Kidney (tissue), 14 donors: Measurements from ENCODE around the gene ITGA5. TPM values are rescaled to one million over a fixed set of nuclear protein-coding genes. Genes with fewer than 3 reads are reported as not detected.
A peak's percentile ranks its signal among the peaks of the same experiment; 100 is the strongest.

Experiments
- DNase-seq, 5 donors: peaks; one replicate each; pipeline ENCODE4 v3.0.0-alpha.2; 2013 to 2020
- FAIRE-seq: peaks from 2 replicates; lab custom pipeline; 2012; peaks lifted over from hg19 to GRCh38; lab: Jason Lieb, UNC
- H3K27ac ChIP-seq, 2 donors: one replicate each; pipeline ENCODE4 v1.7.0; 2013; ENCODE audit warnings: low read depth in 2 of 2, low read length in 2 of 2, inconsistent platforms in 1 of 2
- H3K27me3 ChIP-seq: one replicate; pipeline ENCODE4 v1.7.1; 2013; ENCODE audit warnings: low read length, inconsistent platforms; ENCODE audit not compliant: control insufficient read depth, insufficient read depth
- H3K36me3 ChIP-seq, 3 donors: one replicate each; pipeline versions ENCODE4 v1.7.0 to v1.7.1; 2013; ENCODE audit warnings: low read length in 3 of 3, control low read depth in 1 of 3, inconsistent platforms in 1 of 3; ENCODE audit not compliant: insufficient read depth in 3 of 3, control insufficient read depth in 2 of 3
- H3K4me1 ChIP-seq, 3 donors: one replicate each; pipeline versions ENCODE4 v1.7.0 to v1.7.1; 2013; ENCODE audit warnings: low read length in 3 of 3, inconsistent platforms in 1 of 3, low read depth in 1 of 3; ENCODE audit not compliant: control insufficient read depth in 2 of 3, insufficient read depth in 2 of 3
- H3K4me3 ChIP-seq, 3 donors: one replicate each; pipeline versions ENCODE4 v1.7.0 to v1.8.1; 2013; ENCODE audit warnings: low read length in 3 of 3, control low read depth in 1 of 3, inconsistent platforms in 1 of 3
- H3K9ac ChIP-seq, 3 donors: one replicate each; pipeline versions ENCODE4 v1.7.0 to v1.7.1; 2013; ENCODE audit warnings: low read length in 3 of 3, control low read depth in 1 of 3, inconsistent platforms in 1 of 3
- H3K9me3 ChIP-seq, 3 donors: one replicate each; pipeline versions ENCODE4 v1.7.0 to v1.7.1; 2013; ENCODE audit warnings: low read length in 3 of 3, control low read depth in 1 of 3, inconsistent platforms in 1 of 3; ENCODE audit not compliant: control insufficient read depth in 2 of 3, insufficient read depth in 1 of 3
- intact Hi-C: fragments of 100-400 bp; cut with DNase I; formaldehyde crosslinking; loops from one replicate; pipeline ENCODE4 v1.11.1; 2022
- polyA plus RNA-seq: library from polyadenylated mRNA; stranded (reverse); fragments of 350-450 nt; fragmentation: Illumina TruSeq; extraction: RNeasy Lipid Tissue Mini Kit (QIAGEN cat#74804); gene quantifications from one replicate; pipeline ENCODE4 v1.2.3, GENCODE V29; 2014; ENCODE audit warnings: low read depth, low replicate concordance; ENCODE audit not compliant: insufficient read depth
- total RNA-seq: library from RNA; stranded (reverse); fragmentation: NEBNext Ultra II Directional; extraction: Animal tissue kit (Norgen Biotek cat#: 25700); gene quantifications from one replicate; pipeline ENCODE4 v1.2.1, GENCODE V29; 2021
- TF ChIP-seq, protein P1 (sequence below): IDR thresholded peaks from 3 replicates; pipeline ENCODE4 v1.5.1; 2012; ENCODE audit warnings: mild to moderate bottlenecking, moderate library complexity, borderline replicate concordance; ENCODE audit not compliant: insufficient read depth; ENCODE audit errors: extremely low read depth
- donor health status: control.
- donor health status: control.
- donor health status: control.
- donor health status: control.
- donor health status: control.
- donor health status: DM: yes; HTN: yes; CAD: no.
- donor health status: Normal renal cell carcinoma (clear cell type).

Gene ITGA5
- total and polyA plus RNA-seq, 2 donors from 2014 or later = 11.4 to 65.6 TPM

- Histone ChIP-seq H3K9me3 (no peaks in the 10 kb centered on the region), H3K27ac (peak overlapping the region; percentile 19 to 69), H3K4me1 (peaks cover 0 to 18% (median 7%) of the 10 kb centered on the region in 3 donors), H3K4me3 (no peak overlapping the region), H3K9ac (no peak overlapping the region), H3K36me3 (no peaks in the 10 kb centered on the region), H3K27me3 (no peaks in the 10 kb centered on the region)
- no peak for FAIRE-seq
- peak in 2 of 5 donors; percentile 22 to 57 for DNase-seq
- intact Hi-C loops = no loop called here
- TF ChIP-seq, protein P1, sequence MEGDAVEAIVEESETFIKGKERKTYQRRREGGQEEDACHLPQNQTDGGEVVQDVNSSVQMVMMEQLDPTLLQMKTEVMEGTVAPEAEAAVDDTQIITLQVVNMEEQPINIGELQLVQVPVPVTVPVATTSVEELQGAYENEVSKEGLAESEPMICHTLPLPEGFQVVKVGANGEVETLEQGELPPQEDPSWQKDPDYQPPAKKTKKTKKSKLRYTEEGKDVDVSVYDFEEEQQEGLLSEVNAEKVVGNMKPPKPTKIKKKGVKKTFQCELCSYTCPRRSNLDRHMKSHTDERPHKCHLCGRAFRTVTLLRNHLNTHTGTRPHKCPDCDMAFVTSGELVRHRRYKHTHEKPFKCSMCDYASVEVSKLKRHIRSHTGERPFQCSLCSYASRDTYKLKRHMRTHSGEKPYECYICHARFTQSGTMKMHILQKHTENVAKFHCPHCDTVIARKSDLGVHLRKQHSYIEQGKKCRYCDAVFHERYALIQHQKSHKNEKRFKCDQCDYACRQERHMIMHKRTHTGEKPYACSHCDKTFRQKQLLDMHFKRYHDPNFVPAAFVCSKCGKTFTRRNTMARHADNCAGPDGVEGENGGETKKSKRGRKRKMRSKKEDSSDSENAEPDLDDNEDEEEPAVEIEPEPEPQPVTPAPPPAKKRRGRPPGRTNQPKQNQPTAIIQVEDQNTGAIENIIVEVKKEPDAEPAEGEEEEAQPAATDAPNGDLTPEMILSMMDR = no peak
These were observed 9.3 kb upstream of the ITGA5 start for GRCh38 chr12:54428050-54429013.

GRCh38 chr12:54427106-54427505 is 8.0 kb upstream of the ITGA5 start:
- no peak overlapping the region for H3K27ac ChIP-seq
- H3K9ac ChIP-seq = no peak overlapping the region
- no peak for FAIRE-seq
- H3K4me1 ChIP-seq = peaks cover 0 to 15% (median 7%) of the 10 kb centered on the region in 3 donors
- no peaks in the 10 kb centered on the region for H3K36me3 ChIP-seq
- H3K9me3 ChIP-seq = no peaks in the 10 kb centered on the region
- no peak for DNase-seq
- TF ChIP-seq, protein P1 = no peak
- intact Hi-C loops = no loop called here
- H3K27me3 ChIP-seq = no peaks in the 10 kb centered on the region
- H3K4me3 ChIP-seq = no peak overlapping the region

- H3K4me1 ChIP-seq = peaks cover 0 to 13% (median 7%) of the 10 kb centered on the region in 3 donors
These were observed 7.6 kb upstream of the ITGA5 start for GRCh38 chr12:54426690-54427089.

More at GRCh38 chr12:54426690-54427089, 7.6 kb upstream of the ITGA5 start:
- H3K9ac ChIP-seq = no peak overlapping the region
- no peak for DNase-seq
- H3K27me3 ChIP-seq = no peaks in the 10 kb centered on the region
- H3K4me3 ChIP-seq = no peak overlapping the region
- intact Hi-C loops = no loop called here
- no peaks in the 10 kb centered on the region for H3K36me3 ChIP-seq
- no peak overlapping the region for H3K27ac ChIP-seq
- no peak for FAIRE-seq
- TF ChIP-seq, protein P1 = no peak
- H3K9me3 ChIP-seq = no peaks in the 10 kb centered on the region
